ENCODE results near the gene BSDC1.
A peak's percentile ranks its signal among the peaks of the same experiment; 100 is the strongest.

BSDC1 gene

GRCh38 chr1:32376199-32376598, 18.0 kb downstream of the BSDC1 start:
- Histone ChIP-seq H3K4me1 (ENCODE audit: control insufficient read depth, insufficient read depth, low read length, poor library complexity, severe bottlenecking) (peaks cover 9% of the 10 kb centered on the region), H3K27ac (ENCODE audit: insufficient read depth, low read length, poor library complexity, severe bottlenecking) (no peak overlapping the region), H3K36me3 (ENCODE audit: control insufficient read depth, insufficient read depth, low read length) (peaks cover 75% of the 10 kb centered on the region)

GRCh38 chr1:32373996-32374592, 20.1 kb downstream of the BSDC1 start:
- no peak for DNase-seq
- H3K36me3 ChIP-seq (ENCODE audit: control insufficient read depth, insufficient read depth, low read length), result peaks cover 56% of the 10 kb centered on the region
- no peaks in the 10 kb centered on the region for H3K27me3 ChIP-seq (replicated peaks; ENCODE audit: control insufficient read depth, insufficient read depth, low read length, poor library complexity, severe bottlenecking)
- H3K27ac ChIP-seq (ENCODE audit: insufficient read depth, low read length, poor library complexity, severe bottlenecking), result no peak overlapping the region
- peaks cover 9% of the 10 kb centered on the region for H3K4me1 ChIP-seq (ENCODE audit: control insufficient read depth, insufficient read depth, low read length, poor library complexity, severe bottlenecking)
- no peaks in the 10 kb centered on the region for H3K9me3 ChIP-seq (ENCODE audit: control insufficient read depth, low read length)
- no peak overlapping the region for H3K4me3 ChIP-seq (ENCODE audit: insufficient read depth, low read depth, low read length, poor library complexity, severe bottlenecking)

More at GRCh38 chr1:32376199-32376598, 18.0 kb downstream of the BSDC1 start:
- H3K4me3 ChIP-seq (ENCODE audit: insufficient read depth, low read depth, low read length, poor library complexity, severe bottlenecking), result no peak overlapping the region
- no peaks in the 10 kb centered on the region for H3K27me3 ChIP-seq (replicated peaks; ENCODE audit: control insufficient read depth, insufficient read depth, low read length, poor library complexity, severe bottlenecking)
- no peak for DNase-seq
- no peaks in the 10 kb centered on the region for H3K9me3 ChIP-seq (ENCODE audit: control insufficient read depth, low read length)

GRCh38 chr1:32372149-32372756, 22.0 kb downstream of the BSDC1 start:
- H3K36me3 ChIP-seq (ENCODE audit: control insufficient read depth, insufficient read depth, low read length), result peaks cover 55% of the 10 kb centered on the region
- H3K9me3 ChIP-seq (ENCODE audit: control insufficient read depth, low read length), result no peaks in the 10 kb centered on the region
- no peak overlapping the region for H3K4me3 ChIP-seq (ENCODE audit: insufficient read depth, low read depth, low read length, poor library complexity, severe bottlenecking)
- H3K27ac ChIP-seq (ENCODE audit: insufficient read depth, low read length, poor library complexity, severe bottlenecking), result no peak overlapping the region
- no peaks in the 10 kb centered on the region for H3K27me3 ChIP-seq (replicated peaks; ENCODE audit: control insufficient read depth, insufficient read depth, low read length, poor library complexity, severe bottlenecking)
- peaks cover 9% of the 10 kb centered on the region for H3K4me1 ChIP-seq (ENCODE audit: control insufficient read depth, insufficient read depth, low read length, poor library complexity, severe bottlenecking)
- DNase-seq, result peak; percentile 49 to 57 (median 56)

GRCh38 chr1:32367912-32368635, 26.2 kb downstream of the BSDC1 start:
- H3K36me3 ChIP-seq (ENCODE audit: control insufficient read depth, insufficient read depth, low read length), result peaks cover 43% of the 10 kb centered on the region
- H3K9me3 ChIP-seq (ENCODE audit: control insufficient read depth, low read length), result no peaks in the 10 kb centered on the region
- no peak for DNase-seq
- H3K27ac ChIP-seq (ENCODE audit: insufficient read depth, low read length, poor library complexity, severe bottlenecking), result no peak overlapping the region
- H3K4me1 ChIP-seq (ENCODE audit: control insufficient read depth, insufficient read depth, low read length, poor library complexity, severe bottlenecking), result peaks cover 9% of the 10 kb centered on the region
- no peaks in the 10 kb centered on the region for H3K27me3 ChIP-seq (replicated peaks; ENCODE audit: control insufficient read depth, insufficient read depth, low read length, poor library complexity, severe bottlenecking)
- H3K4me3 ChIP-seq (ENCODE audit: insufficient read depth, low read depth, low read length, poor library complexity, severe bottlenecking), result no peak overlapping the region

GRCh38 chr1:32365445-32365844, 28.8 kb downstream of the BSDC1 start:
- Histone ChIP-seq H3K9me3 (ENCODE audit: control insufficient read depth, low read length) (no peaks in the 10 kb centered on the region), H3K4me1 (ENCODE audit: control insufficient read depth, insufficient read depth, low read length, poor library complexity, severe bottlenecking) (peaks cover 9% of the 10 kb centered on the region), H3K27ac (ENCODE audit: insufficient read depth, low read length, poor library complexity, severe bottlenecking) (no peak overlapping the region), H3K4me3 (ENCODE audit: insufficient read depth, low read depth, low read length, poor library complexity, severe bottlenecking) (no peak overlapping the region), H3K36me3 (ENCODE audit: control insufficient read depth, insufficient read depth, low read length) (peaks cover 43% of the 10 kb centered on the region), H3K27me3 (replicated peaks; ENCODE audit: control insufficient read depth, insufficient read depth, low read length, poor library complexity, severe bottlenecking) (peaks cover 3% of the 10 kb centered on the region)
- DNase-seq, result no peak

GRCh38 chr1:32364836-32365235, 29.4 kb downstream of the BSDC1 start:
- H3K36me3 ChIP-seq (ENCODE audit: control insufficient read depth, insufficient read depth, low read length), result peaks cover 43% of the 10 kb centered on the region
- DNase-seq, result no peak
- peaks cover 3% of the 10 kb centered on the region for H3K27me3 ChIP-seq (replicated peaks; ENCODE audit: control insufficient read depth, insufficient read depth, low read length, poor library complexity, severe bottlenecking)

GRCh38 chr1:32363713-32364112, 30.5 kb downstream of the BSDC1 start:
- H3K9me3 ChIP-seq (ENCODE audit: control insufficient read depth, low read length), result no peaks in the 10 kb centered on the region
- DNase-seq, result no peak
- peaks cover 37% of the 10 kb centered on the region for H3K36me3 ChIP-seq (ENCODE audit: control insufficient read depth, insufficient read depth, low read length)
- H3K27me3 ChIP-seq (replicated peaks; ENCODE audit: control insufficient read depth, insufficient read depth, low read length, poor library complexity, severe bottlenecking), result peaks cover 3% of the 10 kb centered on the region
- H3K4me3 ChIP-seq (ENCODE audit: insufficient read depth, low read depth, low read length, poor library complexity, severe bottlenecking), result no peak overlapping the region
- no peak overlapping the region for H3K27ac ChIP-seq (ENCODE audit: insufficient read depth, low read length, poor library complexity, severe bottlenecking)
- H3K4me1 ChIP-seq (ENCODE audit: control insufficient read depth, insufficient read depth, low read length, poor library complexity, severe bottlenecking), result peaks cover 9% of the 10 kb centered on the region

More at GRCh38 chr1:32364836-32365235, 29.4 kb downstream of the BSDC1 start:
- no peak overlapping the region for H3K27ac ChIP-seq (ENCODE audit: insufficient read depth, low read length, poor library complexity, severe bottlenecking)
- H3K4me1 ChIP-seq (ENCODE audit: control insufficient read depth, insufficient read depth, low read length, poor library complexity, severe bottlenecking), result peaks cover 9% of the 10 kb centered on the region
- H3K4me3 ChIP-seq (ENCODE audit: insufficient read depth, low read depth, low read length, poor library complexity, severe bottlenecking), result no peak overlapping the region
- no peaks in the 10 kb centered on the region for H3K9me3 ChIP-seq (ENCODE audit: control insufficient read depth, low read length)

- no peak for DNase-seq
- Histone ChIP-seq H3K36me3 (ENCODE audit: control insufficient read depth, insufficient read depth, low read length) (peaks cover 28% of the 10 kb centered on the region), H3K4me3 (ENCODE audit: insufficient read depth, low read depth, low read length, poor library complexity, severe bottlenecking) (peak within 1 kb of the TSS; percentile 54), H3K27ac (ENCODE audit: insufficient read depth, low read length, poor library complexity, severe bottlenecking) (no peak within 1 kb of the TSS), H3K4me1 (ENCODE audit: control insufficient read depth, insufficient read depth, low read length, poor library complexity, severe bottlenecking) (peaks cover 9% of the 10 kb centered on the region), H3K27me3 (replicated peaks; ENCODE audit: control insufficient read depth, insufficient read depth, low read length, poor library complexity, severe bottlenecking) (peaks cover 3% of the 10 kb centered on the region), H3K9me3 (ENCODE audit: control insufficient read depth, low read length) (no peaks in the 10 kb centered on the region)
Measured at GRCh38 chr1:32362474-32363313, 31.5 kb downstream of the BSDC1 start, which contains the start of the genes FAM229A and TSSK3. Gene FAM229A, minus strand, starts transcription at chr1:32362485. Its CDS starts 394 bp downstream, at chr1:32362091. Gene TSSK3, plus strand, starts transcription at chr1:32362539. Its CDS starts 163 bp downstream, at chr1:32362702.

GRCh38 chr1:32361674-32362473, 32.4 kb downstream of the BSDC1 start:
- peaks cover 9% of the 10 kb centered on the region for H3K4me1 ChIP-seq (ENCODE audit: control insufficient read depth, insufficient read depth, low read length, poor library complexity, severe bottlenecking)
- peaks cover 20% of the 10 kb centered on the region for H3K36me3 ChIP-seq (ENCODE audit: control insufficient read depth, insufficient read depth, low read length)
- H3K27ac ChIP-seq (ENCODE audit: insufficient read depth, low read length, poor library complexity, severe bottlenecking), result no peak overlapping the region
- H3K4me3 ChIP-seq (ENCODE audit: insufficient read depth, low read depth, low read length, poor library complexity, severe bottlenecking), result peak overlapping the region; percentile 54
- DNase-seq, result no peak
- no peaks in the 10 kb centered on the region for H3K9me3 ChIP-seq (ENCODE audit: control insufficient read depth, low read length)
- H3K27me3 ChIP-seq (replicated peaks; ENCODE audit: control insufficient read depth, insufficient read depth, low read length, poor library complexity, severe bottlenecking), result peaks cover 3% of the 10 kb centered on the region
